CD14-positive monocyte (primary cell): ENCODE results near the gene MYO15B. TPM values are rescaled to one million over a fixed set of nuclear protein-coding genes. Genes with fewer than 3 reads are reported as not detected.
A peak's percentile ranks its signal among the peaks of the same experiment; 100 is the strongest.

Experiments used
- DNase-seq, 3 donors: peaks; one replicate each; pipeline ENCODE4 v3.0.0-alpha.2; 2011 to 2022
- H2AFZ ChIP-seq: 2 replicates; pipeline ENCODE4 v1.6.0; 2012; ENCODE audit warnings: mild to moderate bottlenecking, low read depth, low read length, inconsistent platforms; ENCODE audit not compliant: insufficient read depth, poor library complexity, severe bottlenecking
- H3K27ac ChIP-seq, 2 donors: 1 replicate in 1 of 2; 2 replicates in 1 of 2; pipeline ENCODE4 v1.5.1; 2012 to 2013; ENCODE audit warnings: low read length in 2 of 2, control low read depth in 1 of 2, inconsistent platforms in 1 of 2, low read depth in 1 of 2, mild to moderate bottlenecking in 1 of 2
- H3K27me3 ChIP-seq, 2 donors: one replicate each; pipeline versions ENCODE4 v1.6.0 to v1.6.1; 2011 to 2013; ENCODE audit warnings: low read length in 2 of 2; ENCODE audit not compliant: control insufficient read depth in 2 of 2, insufficient read depth in 2 of 2
- H3K36me3 ChIP-seq, 2 donors: replicated peaks in 1 of 2; 1 replicate in 1 of 2; 2 replicates in 1 of 2; pipeline versions ENCODE4 v1.5.1 to v1.6.1; 2012 to 2013; ENCODE audit warnings: low read length in 2 of 2, control low read depth in 1 of 2, inconsistent platforms in 1 of 2, mild to moderate bottlenecking in 1 of 2; ENCODE audit not compliant: insufficient read depth in 2 of 2, control insufficient read depth in 1 of 2
- H3K4me1 ChIP-seq, 2 donors: 1 replicate in 1 of 2; 2 replicates in 1 of 2; pipeline versions ENCODE4 v1.5.1 to v1.6.1; 2012 to 2013; ENCODE audit warnings: low read length in 2 of 2, control low read depth in 1 of 2, inconsistent platforms in 1 of 2, mild to moderate bottlenecking in 1 of 2, moderate library complexity in 1 of 2; ENCODE audit not compliant: insufficient read depth in 2 of 2, control insufficient read depth in 1 of 2
- H3K4me2 ChIP-seq: replicated peaks from 2 replicates; pipeline ENCODE3; 2012; ENCODE audit warnings: low read length, moderate library complexity, mild to moderate bottlenecking; ENCODE audit not compliant: poor library complexity, severe bottlenecking; ENCODE audit errors: extremely low read depth
- H3K4me3 ChIP-seq, 3 experiments: fragments of 200-600 bp in 1 of 3; sonication (generic) in 1 of 3; replicated peaks in 1 of 3; 1 replicate in 2 of 3; 2 replicates in 1 of 3; pipeline ENCODE4 v1.5.1; 2011 to 2013; ENCODE audit warnings: low read length in 3 of 3, mild to moderate bottlenecking in 3 of 3, control low read depth in 2 of 3, low read depth in 2 of 3, inconsistent platforms in 1 of 3, moderate library complexity in 1 of 3
- H3K79me2 ChIP-seq: 2 replicates; pipeline ENCODE4 v1.6.0; 2012; ENCODE audit warnings: mild to moderate bottlenecking, control low read depth, inconsistent platforms, low read length, moderate library complexity; ENCODE audit not compliant: insufficient read depth
- H3K9ac ChIP-seq: 2 replicates; pipeline ENCODE4 v1.6.0; 2017; ENCODE audit warnings: low read length, mild to moderate bottlenecking; ENCODE audit not compliant: insufficient read depth, poor library complexity, severe bottlenecking
- H3K9me3 ChIP-seq, 2 donors: replicated peaks in 1 of 2; 1 replicate in 1 of 2; 2 replicates in 1 of 2; pipeline versions ENCODE4 v1.5.1 to v1.6.1; 2012 to 2013; ENCODE audit warnings: low read length in 2 of 2, control low read depth in 1 of 2; ENCODE audit not compliant: control insufficient read depth in 1 of 2, insufficient read depth in 1 of 2
- H4K20me1 ChIP-seq: 2 replicates; pipeline ENCODE4 v1.6.0; 2012; ENCODE audit warnings: mild to moderate bottlenecking, low read length, control low read depth, moderate library complexity; ENCODE audit not compliant: insufficient read depth
- H3K27ac Mint-ChIP-seq, 7 donors: one replicate each; pipeline ENCODE4 v1.8.0; 2020; ENCODE audit warnings: mild to moderate bottlenecking in 7 of 7, mixed read lengths in 7 of 7, moderate library complexity in 6 of 7, inconsistent platforms in 2 of 7
- H3K27me3 Mint-ChIP-seq, 3 donors: one replicate each; pipeline ENCODE4 v1.8.0; 2021 to 2022; ENCODE audit warnings: low read depth in 3 of 3, mild to moderate bottlenecking in 3 of 3, mixed read lengths in 3 of 3, moderate library complexity in 3 of 3, inconsistent platforms in 1 of 3
- H3K36me3 Mint-ChIP-seq, 2 donors: one replicate each; pipeline ENCODE4 v1.8.0; 2020; ENCODE audit warnings: mixed read lengths in 2 of 2, inconsistent platforms in 1 of 2, mild to moderate bottlenecking in 1 of 2
- H3K4me1 Mint-ChIP-seq: one replicate; pipeline ENCODE4 v1.8.0; 2020; ENCODE audit warnings: mild to moderate bottlenecking, mixed read lengths
- H3K4me3 Mint-ChIP-seq, 2 donors: one replicate each; pipeline ENCODE4 v1.8.0; 2020; ENCODE audit warnings: mild to moderate bottlenecking in 2 of 2, mixed read lengths in 2 of 2, moderate library complexity in 1 of 2
- H3K9me3 Mint-ChIP-seq, 7 donors: one replicate each; pipeline ENCODE4 v1.8.0; 2020 to 2022; ENCODE audit warnings: mixed read lengths in 7 of 7, mild to moderate bottlenecking in 6 of 7, moderate library complexity in 6 of 7, inconsistent platforms in 2 of 7
- CTCF ChIP-seq: fragments of 200-600 bp; IDR thresholded peaks from one replicate; pipeline ENCODE4 v1.8.0; 2022; ENCODE audit warnings: antibody characterized with exemption, mild to moderate bottlenecking
- WGBS: methylation state at CpG from one replicate; pipeline ENCODE4 v1.1.5; 2013; ENCODE audit warnings: missing lambda C conversion rate; ENCODE audit not compliant: insufficient coverage; 5-methylcytosine and 5-hydroxymethylcytosine counted together
- intact Hi-C, 2 donors: fragments of 100-400 bp; cut with micrococcal nuclease; formaldehyde crosslinking; loops; one replicate each; pipeline versions ENCODE4 v1.15.0 to v1.15.1; 2023
- polyA plus RNA-seq, 3 donors: library from polyadenylated mRNA; depleted of rRNA in 1 of 3; unstranded in 2 of 3; stranded (reverse) in 1 of 3; fragments of 300-500 nt in 2 of 3; fragments of >200 nt in 1 of 3; fragmentation: Illumina TruSeq in 2 of 3; gene quantifications; 1 replicate in 2 of 3; 2 replicates in 1 of 3; pipeline ENCODE4 v1.2.3, GENCODE V29; 2012 to 2021

Gene MYO15B
- polyA plus RNA-seq, 3 donors: 0.17 to 596 (median 0.62) TPM

DNA sequence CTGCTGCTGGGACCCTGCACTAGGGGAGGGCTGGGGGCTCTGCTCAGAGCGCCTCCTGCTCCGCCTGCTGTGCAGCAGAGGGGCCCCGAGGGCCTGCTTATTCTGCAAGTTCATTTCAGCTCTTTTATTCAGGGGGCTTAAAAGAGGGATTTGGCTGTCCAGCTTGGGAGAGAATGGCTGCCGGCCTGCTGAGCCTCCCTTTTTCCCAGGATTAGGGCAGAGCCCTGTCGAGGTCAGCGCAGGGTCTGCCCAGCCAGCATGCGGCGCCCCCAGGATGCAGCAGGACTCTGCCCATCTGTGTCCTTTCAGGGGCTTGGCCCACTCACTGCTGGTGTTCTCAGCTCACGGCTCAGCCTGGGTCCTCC lies 46.8 kb downstream of the MYO15B start:
- Histone ChIP-seq H3K9me3 (no peaks in the 10 kb centered on the region), H4K20me1 (peaks cover 13% of the 10 kb centered on the region), H3K4me3 (no peak overlapping the region), H3K9ac (no peak overlapping the region), H3K4me2 (no peak overlapping the region), H2AFZ (no peak overlapping the region), H3K4me1 (peaks cover 5 to 13% of the 10 kb centered on the region in 2 donors), H3K27ac (no peak overlapping the region), H3K36me3 (peaks cover 0 to 8% of the 10 kb centered on the region in 2 donors), H3K79me2 (no peaks in the 10 kb centered on the region), H3K27me3 (no peaks in the 10 kb centered on the region)
- no peak for DNase-seq
- 91% methylated on average over 9 of the region's 9 CpGs for WGBS
- Mint-ChIP-seq H3K4me3 (no peak overlapping the region), H3K27ac (no peak overlapping the region), H3K36me3 (peaks cover 12% of the 10 kb centered on the region in 2 donors), H3K27me3 (peaks cover 2 to 8% (median 4%) of the 10 kb centered on the region in 3 donors), H3K9me3 (peaks cover 0 to 2% (median 0%) of the 10 kb centered on the region in 7 donors), H3K4me1 (peaks cover 11% of the 10 kb centered on the region)
- TF ChIP-seq CTCF: no peak
- intact Hi-C loops: loop anchor here in 1 of 2 donors (5.0 kb wide), 1 partner anchor 38 kb away; no protein-coding TSS in a partner anchor

- no peak overlapping the region for H3K4me2 ChIP-seq
- no peak overlapping the region for H3K4me3 ChIP-seq
- peaks cover 5 to 13% of the 10 kb centered on the region in 2 donors for H3K4me1 ChIP-seq
- no peaks in the 10 kb centered on the region for H3K9me3 ChIP-seq
- Mint-ChIP-seq H3K4me3 (no peak overlapping the region), H3K4me1 (peaks cover 11% of the 10 kb centered on the region), H3K27me3 (peaks cover 2 to 8% (median 4%) of the 10 kb centered on the region in 3 donors), H3K9me3 (peaks cover 0 to 2% (median 0%) of the 10 kb centered on the region in 7 donors), H3K27ac (peak overlapping the region in 1 of 7 donors; percentile 38), H3K36me3 (peaks cover 14 to 18% of the 10 kb centered on the region in 2 donors)
- intact Hi-C loops: loop anchor here in 1 of 2 donors (5.0 kb wide), 1 partner anchor 37 kb away; no protein-coding TSS in a partner anchor
- H2AFZ ChIP-seq: no peak overlapping the region
- H3K79me2 ChIP-seq: no peaks in the 10 kb centered on the region
- no peaks in the 10 kb centered on the region for H3K27me3 ChIP-seq
- no peak overlapping the region for H3K27ac ChIP-seq
- WGBS: 89% methylated on average over 17 of the region's 20 CpGs
- H3K9ac ChIP-seq: no peak overlapping the region
- H3K36me3 ChIP-seq: peaks cover 3 to 12% of the 10 kb centered on the region in 2 donors
- peaks cover 13% of the 10 kb centered on the region for H4K20me1 ChIP-seq
- TF ChIP-seq CTCF: no peak
- DNase-seq: no peak
Observed at GRCh38 chr17:75634754-75635609, 47.4 kb downstream of the MYO15B start.
